Urinary bladder (tissue), 4 donors: ENCODE data around the gene TSPAN13. TPM values are rescaled to one million over a fixed set of nuclear protein-coding genes. Genes with fewer than 3 reads are reported as not detected.

Experiments
- DNase-seq: peaks from one replicate; pipeline ENCODE4 v3.0.0-alpha.2; 2015; ENCODE audit errors: extremely low spot score
- H3K27ac ChIP-seq: one replicate; pipeline ENCODE4 v1.5.1; 2013; ENCODE audit warnings: low read depth, mild to moderate bottlenecking, moderate library complexity
- H3K36me3 ChIP-seq: one replicate; pipeline ENCODE4 v1.6.1; 2013; ENCODE audit warnings: mild to moderate bottlenecking, moderate library complexity; ENCODE audit not compliant: insufficient read depth
- H3K4me1 ChIP-seq: one replicate; pipeline ENCODE4 v1.6.1; 2013; ENCODE audit warnings: mild to moderate bottlenecking, moderate library complexity; ENCODE audit not compliant: insufficient read depth
- H3K4me3 ChIP-seq: one replicate; pipeline ENCODE4 v1.5.1; 2013; ENCODE audit warnings: low read depth, low read length
- WGBS: extraction: QIAGEN DNeasy Blood & Tissue Kit; methylation state at CpG from one replicate; pipeline ENCODE4 v1.1.7; 2013; 5-methylcytosine and 5-hydroxymethylcytosine counted together
- polyA plus RNA-seq: library from polyadenylated mRNA; stranded (reverse); fragments of 200-250 nt; gene quantifications from one replicate; pipeline ENCODE4 v1.2.3, GENCODE V29; 2013
- total RNA-seq: library from RNA; depleted of rRNA; stranded (reverse); fragments of >200 nt; gene quantifications from one replicate; pipeline ENCODE4 v1.2.3, GENCODE V29; 2014
- donor health status: healthy with polysubstance abuse.
- donor health status: healthy.

The TSPAN13 gene
- total and polyA plus RNA-seq, 2 donors, result 26.2 to 38.5 TPM

GRCh38 chr7:16773884-16774283, 20.3 kb downstream of the TSPAN13 start:
- H3K4me1 ChIP-seq, result no peaks in the 10 kb centered on the region
- 88% methylated on average over 2 of the region's 2 CpGs for WGBS
- no peaks in the 10 kb centered on the region for H3K36me3 ChIP-seq
- no peak for DNase-seq
- H3K27ac ChIP-seq, result no peak overlapping the region
- H3K4me3 ChIP-seq, result no peak overlapping the region

GRCh38 chr7:16774294-16774693, 20.7 kb downstream of the TSPAN13 start:
- WGBS, result 83% methylated on average over 4 of the region's 4 CpGs
- H3K36me3 ChIP-seq, result no peaks in the 10 kb centered on the region
- DNase-seq, result no peak
- no peaks in the 10 kb centered on the region for H3K4me1 ChIP-seq
- no peak overlapping the region for H3K27ac ChIP-seq
- H3K4me3 ChIP-seq, result no peak overlapping the region

- Histone ChIP-seq H3K27ac (no peak overlapping the region), H3K36me3 (no peaks in the 10 kb centered on the region), H3K4me3 (no peak overlapping the region), H3K4me1 (no peaks in the 10 kb centered on the region)
- no peak for DNase-seq
Observed at GRCh38 chr7:16774986-16775385, 21.4 kb downstream of the TSPAN13 start.

- WGBS, result 95% methylated on average over 7 of the region's 7 CpGs
- no peaks in the 10 kb centered on the region for H3K36me3 ChIP-seq
- H3K27ac ChIP-seq, result no peak overlapping the region
- no peak for DNase-seq
- H3K4me1 ChIP-seq, result no peaks in the 10 kb centered on the region
- no peak overlapping the region for H3K4me3 ChIP-seq
Observed at GRCh38 chr7:16776053-16776452, 22.5 kb downstream of the TSPAN13 start.

- no peak overlapping the region for H3K27ac ChIP-seq
- DNase-seq, result no peak
- H3K36me3 ChIP-seq, result no peaks in the 10 kb centered on the region
- H3K4me3 ChIP-seq, result no peak overlapping the region
- H3K4me1 ChIP-seq, result no peaks in the 10 kb centered on the region
- 97% methylated on average over 3 of the region's 3 CpGs for WGBS
Observed at GRCh38 chr7:16778476-16778875, 24.9 kb downstream of the TSPAN13 start.

- H3K4me3 ChIP-seq, result no peak overlapping the region
- 55% methylated on average over 1 of the region's 1 CpG for WGBS
- no peak overlapping the region for H3K27ac ChIP-seq
- no peaks in the 10 kb centered on the region for H3K36me3 ChIP-seq
- H3K4me1 ChIP-seq, result no peaks in the 10 kb centered on the region
- no peak for DNase-seq
Observed at GRCh38 chr7:16779051-16779450, 25.5 kb downstream of the TSPAN13 start.

- Histone ChIP-seq H3K4me3 (no peak overlapping the region), H3K36me3 (no peaks in the 10 kb centered on the region), H3K27ac (no peak overlapping the region), H3K4me1 (no peaks in the 10 kb centered on the region)
- 65% methylated on average over 1 of the region's 1 CpG for WGBS
- no peak for DNase-seq
Observed at GRCh38 chr7:16780596-16780995, 27.0 kb downstream of the TSPAN13 start.

GRCh38 chr7:16785321-16785720, 31.8 kb downstream of the TSPAN13 start:
- H3K4me3 ChIP-seq, result no peak overlapping the region
- no peak for DNase-seq
- no peaks in the 10 kb centered on the region for H3K4me1 ChIP-seq
- H3K36me3 ChIP-seq, result no peaks in the 10 kb centered on the region
- H3K27ac ChIP-seq, result no peak overlapping the region
- 89% methylated on average over 1 of the region's 1 CpG for whole genome bisulfite sequencing

GRCh38 chr7:16785846-16786245, 32.3 kb downstream of the TSPAN13 start:
- H3K27ac ChIP-seq, result no peak overlapping the region
- no peaks in the 10 kb centered on the region for H3K4me1 ChIP-seq
- 85% methylated on average over 2 of the region's 2 CpGs for WGBS
- no peak overlapping the region for H3K4me3 ChIP-seq
- H3K36me3 ChIP-seq, result no peaks in the 10 kb centered on the region
- DNase-seq, result no peak

GRCh38 chr7:16786257-16786656, 32.7 kb downstream of the TSPAN13 start:
- no peaks in the 10 kb centered on the region for H3K36me3 ChIP-seq
- no peak overlapping the region for H3K27ac ChIP-seq
- no peak for DNase-seq
- no peaks in the 10 kb centered on the region for H3K4me1 ChIP-seq
- no peak overlapping the region for H3K4me3 ChIP-seq
- 63% methylated on average over 4 of the region's 4 CpGs for WGBS

- H3K4me1 ChIP-seq, result no peaks in the 10 kb centered on the region
- WGBS, result 96% methylated on average over 1 of the region's 1 CpG
- H3K36me3 ChIP-seq, result no peaks in the 10 kb centered on the region
- DNase-seq, result no peak
- H3K4me3 ChIP-seq, result no peak overlapping the region
- H3K27ac ChIP-seq, result no peak overlapping the region
Observed at GRCh38 chr7:16787127-16787526, 33.6 kb downstream of the TSPAN13 start.

- H3K36me3 ChIP-seq, result no peaks in the 10 kb centered on the region
- 40% methylated on average over 1 of the region's 1 CpG for WGBS
- no peak for DNase-seq
- no peak overlapping the region for H3K4me3 ChIP-seq
- no peak overlapping the region for H3K27ac ChIP-seq
- H3K4me1 ChIP-seq, result no peaks in the 10 kb centered on the region
Observed at GRCh38 chr7:16791071-16791470, 37.5 kb downstream of the TSPAN13 start.

- H3K4me3 ChIP-seq, result no peak overlapping the region
- 79% methylated on average over 5 of the region's 5 CpGs for WGBS
Observed at GRCh38 chr7:16791905-16792698, 38.5 kb downstream of the TSPAN13 start.

GRCh38 chr7:16794986-16795385, 41.4 kb downstream of the TSPAN13 start:
- Histone ChIP-seq H3K36me3 (no peaks in the 10 kb centered on the region), H3K4me3 (no peak overlapping the region), H3K4me1 (no peaks in the 10 kb centered on the region), H3K27ac (no peak overlapping the region)
- 62% methylated on average over 3 of the region's 3 CpGs for WGBS
- no peak for DNase-seq

More at GRCh38 chr7:16791905-16792698, 38.5 kb downstream of the TSPAN13 start:
- H3K36me3 ChIP-seq, result no peaks in the 10 kb centered on the region
- H3K4me1 ChIP-seq, result no peaks in the 10 kb centered on the region
- no peak overlapping the region for H3K27ac ChIP-seq
- DNase-seq, result no peak
